Lower leg skin (tissue), 3 donors: ENCODE measurements around the gene PRKACG.

ENCODE experiments used
- POLR2A ChIP-seq, 2 donors: fragments of 450-650 bp; IDR thresholded peaks; one replicate each; pipeline ENCODE4 v1.6.1; 2016 to 2017; ENCODE audit warnings: antibody characterized with exemption in 2 of 2, mild to moderate bottlenecking in 1 of 2, moderate library complexity in 1 of 2
- TF ChIP-seq, protein P1 (sequence below), 3 donors: fragments of 450-650 bp; IDR thresholded peaks; one replicate each; pipeline ENCODE4 v1.5.1; 2016; ENCODE audit warnings: antibody characterized with exemption in 3 of 3, mild to moderate bottlenecking in 3 of 3, moderate library complexity in 2 of 3

DNA sequence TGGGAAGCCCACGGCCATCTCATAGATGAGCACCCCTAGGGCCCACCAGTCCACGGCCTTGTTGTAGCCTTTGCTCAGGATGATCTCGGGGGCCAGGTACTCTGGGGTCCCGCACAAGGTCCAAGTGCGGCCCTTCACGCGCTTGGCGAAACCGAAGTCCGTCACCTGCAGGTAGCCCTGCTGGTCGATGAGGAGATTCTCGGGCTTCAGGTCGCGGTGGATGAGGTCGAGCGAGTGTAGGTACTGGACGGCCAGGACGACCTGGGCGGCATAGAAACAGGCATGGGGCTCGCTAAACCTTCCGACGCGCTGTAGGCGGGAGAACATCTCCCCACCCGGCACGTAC, 558 bp downstream of the PRKACG start:
- TF ChIP-seq, protein P1, sequence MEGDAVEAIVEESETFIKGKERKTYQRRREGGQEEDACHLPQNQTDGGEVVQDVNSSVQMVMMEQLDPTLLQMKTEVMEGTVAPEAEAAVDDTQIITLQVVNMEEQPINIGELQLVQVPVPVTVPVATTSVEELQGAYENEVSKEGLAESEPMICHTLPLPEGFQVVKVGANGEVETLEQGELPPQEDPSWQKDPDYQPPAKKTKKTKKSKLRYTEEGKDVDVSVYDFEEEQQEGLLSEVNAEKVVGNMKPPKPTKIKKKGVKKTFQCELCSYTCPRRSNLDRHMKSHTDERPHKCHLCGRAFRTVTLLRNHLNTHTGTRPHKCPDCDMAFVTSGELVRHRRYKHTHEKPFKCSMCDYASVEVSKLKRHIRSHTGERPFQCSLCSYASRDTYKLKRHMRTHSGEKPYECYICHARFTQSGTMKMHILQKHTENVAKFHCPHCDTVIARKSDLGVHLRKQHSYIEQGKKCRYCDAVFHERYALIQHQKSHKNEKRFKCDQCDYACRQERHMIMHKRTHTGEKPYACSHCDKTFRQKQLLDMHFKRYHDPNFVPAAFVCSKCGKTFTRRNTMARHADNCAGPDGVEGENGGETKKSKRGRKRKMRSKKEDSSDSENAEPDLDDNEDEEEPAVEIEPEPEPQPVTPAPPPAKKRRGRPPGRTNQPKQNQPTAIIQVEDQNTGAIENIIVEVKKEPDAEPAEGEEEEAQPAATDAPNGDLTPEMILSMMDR (IDR thresholded peaks at IDR 0.05), result no peak
- TF ChIP-seq POLR2A (IDR thresholded peaks at IDR 0.05), result no peak
